OCI-LY1 (cell line): ENCODE measurements around the gene ZNF627.

Experiments used
- EZH2 ChIP-seq: fragments of 200-600 bp; sonication (generic), shearing (Covaris generic); IDR thresholded peaks from 2 replicates; pipeline ENCODE4 v1.8.0; 2017; ENCODE audit warnings: borderline replicate concordance, mixed run types, mild to moderate bottlenecking, antibody characterized with exemption, low read length, moderate library complexity, mixed read lengths
- TF ChIP-seq, protein P1 (sequence below): fragments of 200-600 bp; sonication (generic), shearing (Covaris generic); IDR thresholded peaks from 2 replicates; pipeline ENCODE4 v1.5.1; 2017; ENCODE audit warnings: mild to moderate bottlenecking, antibody characterized with exemption, low read length, moderate library complexity, mixed read lengths

DNA sequence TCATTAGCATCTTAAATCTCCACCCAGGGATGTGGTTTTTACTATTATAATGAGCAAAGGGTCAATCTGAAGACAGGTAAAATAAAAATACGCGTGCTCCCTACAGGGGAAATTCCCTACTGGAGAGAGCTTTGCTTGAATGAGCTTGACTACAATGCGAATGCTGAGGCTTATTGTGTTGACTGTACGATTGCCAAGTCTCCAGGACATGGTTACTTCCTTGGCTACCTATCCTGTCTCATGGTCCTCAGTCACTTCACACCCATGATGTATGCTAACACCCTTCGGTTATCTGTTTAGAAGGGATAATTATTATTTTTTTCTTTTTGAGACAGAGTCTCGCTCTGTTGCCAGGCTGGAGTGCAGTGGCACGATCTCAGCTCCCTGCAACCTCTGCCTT is 61.7 kb downstream of the ZNF627 start:
- TF ChIP-seq, protein P1, sequence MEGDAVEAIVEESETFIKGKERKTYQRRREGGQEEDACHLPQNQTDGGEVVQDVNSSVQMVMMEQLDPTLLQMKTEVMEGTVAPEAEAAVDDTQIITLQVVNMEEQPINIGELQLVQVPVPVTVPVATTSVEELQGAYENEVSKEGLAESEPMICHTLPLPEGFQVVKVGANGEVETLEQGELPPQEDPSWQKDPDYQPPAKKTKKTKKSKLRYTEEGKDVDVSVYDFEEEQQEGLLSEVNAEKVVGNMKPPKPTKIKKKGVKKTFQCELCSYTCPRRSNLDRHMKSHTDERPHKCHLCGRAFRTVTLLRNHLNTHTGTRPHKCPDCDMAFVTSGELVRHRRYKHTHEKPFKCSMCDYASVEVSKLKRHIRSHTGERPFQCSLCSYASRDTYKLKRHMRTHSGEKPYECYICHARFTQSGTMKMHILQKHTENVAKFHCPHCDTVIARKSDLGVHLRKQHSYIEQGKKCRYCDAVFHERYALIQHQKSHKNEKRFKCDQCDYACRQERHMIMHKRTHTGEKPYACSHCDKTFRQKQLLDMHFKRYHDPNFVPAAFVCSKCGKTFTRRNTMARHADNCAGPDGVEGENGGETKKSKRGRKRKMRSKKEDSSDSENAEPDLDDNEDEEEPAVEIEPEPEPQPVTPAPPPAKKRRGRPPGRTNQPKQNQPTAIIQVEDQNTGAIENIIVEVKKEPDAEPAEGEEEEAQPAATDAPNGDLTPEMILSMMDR, result no peak
- no peak for TF ChIP-seq EZH2
